GM12878 (cell line): ENCODE results near the gene TPO.

ENCODE experiments used
- EGR1 ChIP-seq, 2 experiments: IDR thresholded peaks; 1 replicate in 1 of 2; 2 replicates in 1 of 2; pipeline ENCODE4 v1.6.1; 2011 to 2012; ENCODE audit warnings: low read depth in 2 of 2, low read length in 2 of 2, borderline replicate concordance in 1 of 2, mild to moderate bottlenecking in 1 of 2, moderate library complexity in 1 of 2
- IRF4 ChIP-seq: IDR thresholded peaks from 2 replicates; pipeline ENCODE4 v1.6.1; 2011; ENCODE audit warnings: low read depth, low read length

DNA sequence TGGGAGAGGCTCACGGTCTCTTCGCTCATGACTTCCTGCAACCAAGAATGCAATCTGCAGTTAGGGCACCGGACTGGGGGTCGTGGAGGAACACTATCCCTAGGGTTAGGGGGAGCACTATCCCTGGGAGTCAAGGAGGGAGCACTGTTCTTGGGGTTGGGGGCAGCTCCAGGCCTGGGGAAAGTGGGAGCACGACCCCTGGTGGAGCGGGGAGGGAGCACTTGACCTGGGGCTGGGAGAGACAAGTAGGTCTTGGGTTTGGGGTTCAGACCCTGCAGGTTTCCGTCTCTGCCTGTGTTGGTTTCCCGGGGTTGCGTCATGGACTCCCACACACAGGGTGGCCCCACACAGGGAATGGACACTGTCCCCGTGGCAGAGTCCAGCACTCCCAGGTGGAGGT lies 133.6 kb downstream of the TPO start:
- TF ChIP-seq EGR1 (IDR thresholded peaks at IDR 0.05; ENCODE audit: borderline replicate concordance in 1 of 2, low read depth in 2 of 2, low read length in 2 of 2) = no peak
- TF ChIP-seq IRF4 = no peak
